NCI-H460 (cell line): ENCODE results near the gene CPTP. TPM values are rescaled to one million over a fixed set of nuclear protein-coding genes. Genes with fewer than 3 reads are reported as not detected.
"Not testable (repeated sequence)": the region's sequence is repeated elsewhere in the genome, so short reads cannot be mapped to it uniquely, and the experiment has no call there.

Source experiments
- DNase-seq: peaks from one replicate; pipeline ENCODE4 v3.0.0-alpha.2; 2016; ENCODE audit warnings: low read depth; ENCODE audit errors: extremely low read depth
- total RNA-seq: library from RNA; depleted of rRNA; stranded (reverse); fragments of >200 nt; shearing (Covaris generic); gene quantifications from 2 replicates; pipeline ENCODE4 v1.2.3, GENCODE V29; 2014

The CPTP gene
- total RNA-seq, 1 experiment from 2014 or later = 12.2 TPM

DNA sequence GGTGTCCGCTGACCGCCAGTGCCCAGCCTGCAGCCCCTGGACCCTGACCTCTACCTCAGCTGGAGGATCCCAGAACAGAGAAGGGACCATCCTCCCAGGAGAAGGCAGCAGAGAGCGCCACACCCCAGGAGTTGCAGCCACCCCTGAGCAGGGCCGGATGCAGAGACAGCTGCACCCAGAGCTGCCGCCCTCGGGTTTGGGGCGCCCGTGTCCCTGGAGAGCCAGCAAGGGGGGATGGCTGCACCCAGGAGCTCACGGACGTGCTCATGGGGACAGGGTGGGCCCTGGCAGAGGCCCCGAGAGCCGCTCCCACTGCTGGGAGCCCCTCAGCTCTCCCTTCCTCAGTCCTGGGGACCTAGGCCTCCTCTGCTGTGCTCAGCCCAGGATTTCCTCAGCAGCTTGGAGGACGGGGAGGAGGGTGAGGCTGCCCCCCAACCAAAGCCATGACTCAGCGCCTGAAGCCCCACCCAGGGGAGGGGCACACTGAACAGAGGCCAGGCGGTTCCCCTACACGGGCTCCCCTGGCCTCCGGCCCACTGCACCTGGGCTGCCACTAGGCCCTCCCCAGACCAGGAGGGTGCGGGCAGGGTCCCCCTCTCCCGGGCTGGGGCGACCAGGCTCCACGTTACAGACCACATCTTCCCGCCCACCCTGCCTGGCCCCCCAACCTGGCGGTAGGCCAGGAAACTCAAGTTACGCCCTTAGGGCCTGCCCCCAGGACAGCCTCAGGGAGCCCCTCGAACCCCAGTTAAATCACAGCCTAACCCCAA lies 19.1 kb upstream of the CPTP start:
- DNase-seq = peak; percentile 32

DNA sequence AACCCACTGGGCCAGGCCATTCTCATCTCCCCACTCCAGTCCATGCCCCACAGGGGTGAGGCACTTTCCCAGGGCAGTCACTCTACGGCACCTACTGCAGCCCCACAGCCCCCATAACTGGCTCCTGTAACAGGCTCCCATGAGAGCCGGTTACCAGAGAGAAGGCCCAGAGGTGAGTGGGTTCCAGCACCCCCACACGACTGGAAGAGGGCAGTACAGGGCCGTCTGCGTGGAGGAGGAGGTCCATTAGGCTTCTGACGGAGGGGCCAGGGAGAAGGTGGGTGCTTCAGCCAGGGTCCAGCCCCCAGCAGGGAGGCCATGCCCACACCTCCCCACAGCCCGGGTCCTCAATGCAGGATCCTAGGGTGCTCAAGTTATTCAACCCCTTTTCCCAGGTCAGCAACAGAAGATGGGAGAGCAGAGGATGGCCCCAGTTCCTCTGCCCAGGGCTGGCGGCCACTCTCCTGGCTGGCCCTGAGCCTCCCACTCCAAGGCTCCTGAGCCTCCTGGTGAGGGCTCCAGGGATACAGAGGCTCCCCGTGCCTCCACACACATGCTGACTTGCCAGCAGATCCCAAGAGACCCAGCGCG lies 18.4 kb upstream of the CPTP start:
- DNase-seq = no peak

DNA sequence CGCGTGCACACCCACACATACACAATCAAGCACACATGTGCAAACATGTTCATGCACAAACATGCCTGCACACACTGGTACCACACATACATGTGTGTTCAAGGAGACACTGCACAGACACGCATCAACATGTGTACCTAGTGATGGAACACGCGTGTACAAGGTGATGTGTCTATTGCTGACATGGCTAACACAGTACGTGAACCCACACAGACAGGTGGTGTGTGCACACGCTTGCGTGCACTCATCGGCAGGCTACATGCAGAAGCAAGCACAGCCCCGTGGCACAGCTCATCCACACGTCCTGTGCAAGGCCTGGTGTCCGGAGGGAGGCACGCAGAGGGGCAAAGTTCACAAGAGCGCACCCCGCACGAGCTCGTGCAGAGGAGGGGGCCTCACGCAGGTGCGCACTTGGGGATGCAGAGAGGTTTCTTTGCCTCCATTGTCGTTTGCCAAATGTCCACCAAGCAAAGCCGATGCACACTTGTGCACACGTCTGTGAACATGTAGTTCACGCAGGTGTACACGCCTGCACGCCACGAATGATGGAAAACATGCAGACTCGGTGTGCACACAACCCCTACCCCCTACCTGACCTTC lies 17.8 kb upstream of the CPTP start:
- no peak for DNase-seq

DNA sequence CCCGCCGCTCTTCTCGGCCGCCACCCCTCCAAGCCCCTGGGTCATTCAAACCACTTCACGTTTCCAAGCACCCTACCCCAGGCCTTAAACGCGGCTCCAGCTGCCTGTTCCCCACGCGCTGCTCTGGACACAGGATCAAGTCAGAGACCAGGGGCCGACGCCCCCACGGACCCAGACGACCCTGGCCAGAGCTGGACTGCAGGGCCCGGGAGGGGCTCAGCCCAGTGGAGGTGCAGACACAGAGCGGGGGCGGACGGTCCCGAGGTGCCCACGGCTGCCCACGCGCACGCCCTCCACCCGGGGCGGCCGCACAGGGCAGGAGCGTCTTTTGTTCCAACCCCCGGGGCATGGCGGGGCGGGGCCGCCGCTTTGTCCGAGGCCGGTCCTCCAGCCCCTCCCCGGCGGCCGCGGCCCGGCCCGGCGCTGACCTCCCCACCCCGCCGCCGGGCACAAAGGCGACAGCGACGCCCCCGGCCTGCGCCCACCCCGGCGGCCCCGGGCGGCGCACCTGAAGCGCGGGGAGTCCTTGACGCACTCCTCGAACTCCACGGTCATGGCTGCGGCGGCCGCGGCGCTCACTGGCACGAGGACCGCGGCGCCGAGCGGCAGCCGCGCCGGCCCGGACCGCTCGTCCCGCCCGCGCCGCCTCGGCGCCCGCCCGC lies 17.2 kb upstream of the CPTP start:
- no peak for DNase-seq

DNA sequence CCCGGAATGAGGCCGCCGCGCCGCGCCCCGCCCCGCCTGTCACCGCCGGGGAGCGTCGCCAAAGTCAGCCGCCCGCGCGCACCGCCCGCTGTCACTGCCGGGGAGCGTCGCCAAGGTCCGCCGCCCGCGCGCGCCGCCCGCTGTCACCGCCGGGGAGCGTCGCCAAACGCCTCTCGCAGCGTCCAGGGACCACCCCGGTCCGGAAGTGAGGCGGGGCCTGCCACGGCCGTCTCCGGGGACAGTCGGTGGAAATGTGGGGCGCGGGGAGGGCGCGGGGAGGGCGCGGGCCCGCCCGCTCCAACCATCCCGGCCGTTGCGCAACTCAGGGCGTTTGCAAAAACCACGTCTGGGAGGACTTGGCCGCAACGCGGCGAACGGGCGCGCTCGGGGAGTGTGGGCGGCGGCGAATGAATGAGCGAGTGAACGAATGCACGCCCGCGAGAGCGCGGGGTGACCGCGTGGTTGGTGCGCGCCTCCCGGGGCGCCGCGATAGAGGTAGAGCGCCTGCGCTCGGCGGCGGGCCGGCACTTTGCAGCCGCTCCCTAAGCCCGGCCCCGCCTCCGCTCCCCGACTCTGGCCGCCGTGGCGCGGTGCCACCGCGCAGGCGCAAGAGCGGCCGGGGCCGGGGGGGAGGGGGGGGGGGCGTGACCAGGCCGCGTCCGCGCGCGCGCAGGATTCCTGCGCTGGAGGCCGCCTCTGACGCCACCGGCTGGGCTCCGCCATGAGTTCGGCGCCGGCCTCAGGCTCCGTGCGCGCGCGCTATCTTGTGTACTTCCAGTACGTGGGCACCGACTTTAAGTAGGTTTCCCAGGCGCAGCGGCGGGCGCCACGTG lies 16.5 kb upstream of the CPTP start, which contains the start of the genes ACAP3 and PUSL1:
ACAP3 (minus strand) TSS at position 8 of the 833 bp plus-strand sequence. CDS start 115 bp downstream, outside the sequence.
PUSL1 (plus strand) TSS at position 675 of the 833 bp plus-strand sequence; CDS start at position 722, 47 bp downstream.
- DNase-seq = peak; percentile 80

DNA sequence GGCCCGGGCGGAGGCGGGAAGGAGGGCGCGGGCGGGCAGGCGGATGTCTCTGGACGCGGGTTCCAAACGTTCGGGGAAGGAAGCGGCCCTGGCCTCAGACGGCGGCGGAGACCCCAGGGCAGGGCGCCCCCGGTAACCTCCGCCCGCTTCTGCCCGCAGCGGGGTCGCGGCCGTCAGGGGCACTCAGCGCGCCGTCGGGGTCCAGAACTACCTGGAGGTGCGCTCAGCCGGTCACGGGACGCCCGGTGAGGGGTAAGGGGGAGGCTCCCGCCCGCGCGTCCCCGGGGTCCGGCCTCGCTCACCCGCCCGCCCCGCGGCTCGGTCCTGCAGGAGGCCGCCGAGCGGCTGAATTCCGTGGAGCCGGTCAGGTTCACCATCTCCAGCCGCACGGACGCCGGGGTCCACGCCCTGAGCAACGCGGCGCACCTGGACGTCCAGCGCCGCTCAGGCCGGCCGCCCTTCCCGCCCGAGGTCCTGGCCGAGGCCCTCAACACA lies 15.8 kb upstream of the CPTP start:
- DNase-seq = no peak

DNA sequence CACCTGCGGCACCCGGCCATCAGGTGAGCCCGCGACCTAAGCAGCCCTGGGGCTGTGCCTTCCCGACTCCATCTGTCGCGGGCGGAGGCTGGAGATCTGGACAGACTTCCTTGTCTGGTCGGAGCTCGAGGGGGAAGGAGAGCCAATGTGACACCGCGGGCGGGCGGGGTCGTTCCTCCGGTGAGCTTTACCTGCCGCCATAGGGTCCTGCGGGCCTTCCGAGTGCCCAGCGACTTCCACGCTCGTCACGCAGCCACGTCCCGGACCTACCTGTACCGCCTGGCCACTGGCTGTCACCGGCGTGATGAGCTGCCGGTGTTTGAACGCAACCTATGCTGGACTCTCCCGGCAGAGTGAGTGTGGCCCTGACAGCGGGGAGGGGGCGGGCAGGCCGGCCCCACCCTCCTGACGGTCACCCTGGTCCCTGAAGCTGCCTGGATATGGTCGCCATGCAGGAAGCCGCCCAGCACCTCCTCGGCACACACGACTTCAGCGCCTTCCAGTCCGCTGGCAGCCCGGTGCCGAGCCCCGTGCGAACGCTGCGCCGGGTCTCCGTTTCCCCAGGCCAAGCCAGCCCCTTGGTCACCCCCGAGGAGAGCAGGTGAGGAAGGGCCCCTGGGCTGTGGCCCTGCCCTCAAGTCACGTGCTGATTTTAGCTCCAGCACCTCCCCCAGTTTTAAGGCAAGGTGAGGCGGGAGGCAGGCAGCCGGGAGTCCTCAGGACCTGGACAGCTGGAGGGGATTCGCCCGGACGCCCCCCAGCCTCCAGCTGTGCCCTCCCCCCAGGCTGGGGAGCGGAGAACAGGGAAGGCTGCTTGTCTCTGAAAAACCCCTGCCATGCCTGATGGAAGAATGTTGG lies 15.1 kb upstream of the CPTP start:
- DNase-seq = no peak

DNA sequence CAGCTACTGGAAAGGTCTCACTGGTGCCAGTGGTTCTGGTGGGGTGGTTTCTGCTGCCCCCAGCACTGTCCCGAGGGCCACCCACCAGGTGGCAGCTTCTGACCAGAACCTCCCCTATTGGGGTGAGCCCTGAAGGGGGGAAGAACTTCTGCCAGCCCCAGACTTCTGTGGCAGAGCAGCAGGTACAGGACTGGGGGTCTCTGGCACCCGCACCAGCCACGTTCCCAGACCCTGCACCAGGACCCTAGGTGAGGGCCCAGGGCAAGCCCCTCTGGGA lies 14.6 kb upstream of the CPTP start:
- DNase-seq = no peak

DNA sequence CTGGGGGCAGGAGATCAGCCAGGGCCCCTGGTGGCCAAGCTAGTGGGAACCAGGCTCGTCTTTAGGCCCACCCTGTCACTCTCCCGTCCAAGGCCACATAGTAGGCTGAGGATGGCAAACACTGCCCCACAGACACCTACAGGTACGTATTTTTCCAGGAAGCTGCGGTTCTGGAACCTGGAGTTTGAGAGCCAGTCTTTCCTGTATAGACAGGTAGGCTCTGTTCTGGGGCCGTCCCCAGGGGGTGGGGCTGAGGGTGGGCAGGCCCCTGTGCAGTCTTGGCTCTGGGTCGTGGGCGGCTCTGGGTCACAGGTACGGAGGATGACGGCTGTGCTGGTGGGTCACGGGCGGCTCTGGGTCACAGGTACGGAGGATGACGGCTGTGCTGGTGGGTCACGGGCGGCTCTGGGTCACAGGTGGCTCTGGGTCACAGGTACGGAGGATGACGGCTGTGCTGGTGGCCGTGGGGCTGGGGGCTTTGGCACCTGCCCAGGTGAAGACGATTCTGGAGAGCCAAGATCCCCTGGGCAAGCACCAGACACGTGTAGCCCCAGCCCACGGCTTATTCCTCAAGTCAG lies 14.0 kb upstream of the CPTP start:
- no peak for DNase-seq

DNA sequence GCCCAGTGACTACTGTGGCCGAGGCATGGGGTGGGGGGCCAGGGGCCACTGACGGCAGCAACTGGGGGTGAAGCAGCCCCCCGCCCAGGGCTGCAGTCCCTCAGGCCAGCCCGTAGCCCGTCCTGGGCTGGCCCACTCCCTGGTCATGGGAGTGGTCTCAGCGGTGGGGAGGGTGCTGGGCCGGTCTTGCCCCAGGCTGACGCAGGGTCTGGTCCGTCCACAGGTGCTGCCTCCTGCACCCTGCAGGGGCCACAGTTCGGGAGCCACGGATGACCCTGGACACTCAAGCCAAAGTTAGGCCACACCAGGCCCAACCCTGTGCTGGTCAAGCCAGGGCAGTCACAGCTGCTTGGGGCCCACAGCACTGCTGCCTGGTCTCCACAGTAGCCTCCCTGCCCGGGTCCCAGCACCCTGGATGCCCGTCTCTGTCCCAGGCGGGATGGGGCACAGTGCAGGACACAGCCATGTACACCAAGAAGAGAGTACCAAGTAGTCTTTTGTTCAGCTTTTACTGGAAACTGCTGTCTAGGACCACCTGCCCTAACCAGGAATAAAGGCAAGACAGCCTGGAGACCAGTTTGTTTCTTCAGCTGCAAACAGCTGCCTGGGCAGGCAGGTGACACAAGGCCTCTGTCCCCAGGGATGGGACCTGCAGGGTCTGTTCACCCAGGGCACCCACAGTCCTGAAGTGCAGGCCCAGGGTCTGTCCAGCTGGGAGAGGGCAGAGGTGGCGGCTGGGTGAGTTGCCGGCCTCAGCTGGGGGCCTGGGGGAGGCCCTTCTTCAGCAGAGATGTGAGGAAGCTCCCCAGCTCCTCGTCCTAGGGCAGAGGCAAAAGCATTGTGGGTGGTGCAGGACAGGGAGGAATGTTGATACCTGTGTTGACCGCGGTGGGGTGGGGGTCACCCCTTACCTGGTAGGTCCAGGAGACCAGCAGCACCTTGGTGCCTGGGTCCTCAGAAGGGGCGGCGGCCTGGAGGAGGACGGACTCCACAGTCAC lies 13.2 kb upstream of the CPTP start:
- DNase-seq = no peak

DNA sequence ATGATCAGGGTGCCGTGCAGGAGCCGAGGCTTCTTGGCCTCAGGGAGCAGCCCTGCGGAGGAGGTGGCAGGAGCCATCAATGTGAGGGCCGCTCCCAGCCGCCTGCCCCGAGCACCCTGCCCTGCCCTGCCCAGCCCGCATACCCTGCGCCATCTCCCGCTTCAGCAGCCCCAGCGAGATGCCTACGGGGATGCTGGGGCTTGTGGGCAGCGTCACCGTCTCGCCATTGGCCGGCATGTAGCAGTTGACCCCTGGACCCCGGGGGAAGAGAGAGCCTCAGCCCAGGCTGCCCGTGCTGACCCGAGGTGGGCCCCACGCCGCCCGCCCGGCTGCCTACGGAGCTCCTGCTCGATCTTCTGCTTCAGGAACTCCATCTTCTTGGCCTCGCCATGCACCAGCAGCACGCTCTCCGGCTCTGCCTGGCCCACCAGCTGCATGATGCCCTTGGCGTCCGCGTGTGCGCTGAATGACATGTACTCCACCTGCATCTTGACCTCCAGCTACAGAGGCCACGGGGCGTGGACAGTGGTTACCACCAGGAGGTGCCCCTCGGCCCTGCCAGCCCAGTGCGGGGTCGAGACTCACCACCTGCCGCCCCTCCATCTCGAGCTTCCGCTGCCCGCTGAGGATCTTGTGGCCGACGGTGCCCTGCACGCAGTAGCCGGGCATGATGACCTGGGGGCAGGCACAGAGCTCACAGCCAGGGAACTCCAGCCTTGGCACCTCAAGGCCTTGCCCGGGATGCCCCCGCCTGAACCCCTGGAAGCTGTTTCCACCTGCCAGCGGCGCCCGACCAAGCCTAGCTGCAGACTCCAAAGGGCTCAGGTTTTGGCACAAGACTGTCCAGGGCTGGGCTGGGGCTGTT lies 11.9 kb upstream of the CPTP start:
- no peak for DNase-seq

DNA sequence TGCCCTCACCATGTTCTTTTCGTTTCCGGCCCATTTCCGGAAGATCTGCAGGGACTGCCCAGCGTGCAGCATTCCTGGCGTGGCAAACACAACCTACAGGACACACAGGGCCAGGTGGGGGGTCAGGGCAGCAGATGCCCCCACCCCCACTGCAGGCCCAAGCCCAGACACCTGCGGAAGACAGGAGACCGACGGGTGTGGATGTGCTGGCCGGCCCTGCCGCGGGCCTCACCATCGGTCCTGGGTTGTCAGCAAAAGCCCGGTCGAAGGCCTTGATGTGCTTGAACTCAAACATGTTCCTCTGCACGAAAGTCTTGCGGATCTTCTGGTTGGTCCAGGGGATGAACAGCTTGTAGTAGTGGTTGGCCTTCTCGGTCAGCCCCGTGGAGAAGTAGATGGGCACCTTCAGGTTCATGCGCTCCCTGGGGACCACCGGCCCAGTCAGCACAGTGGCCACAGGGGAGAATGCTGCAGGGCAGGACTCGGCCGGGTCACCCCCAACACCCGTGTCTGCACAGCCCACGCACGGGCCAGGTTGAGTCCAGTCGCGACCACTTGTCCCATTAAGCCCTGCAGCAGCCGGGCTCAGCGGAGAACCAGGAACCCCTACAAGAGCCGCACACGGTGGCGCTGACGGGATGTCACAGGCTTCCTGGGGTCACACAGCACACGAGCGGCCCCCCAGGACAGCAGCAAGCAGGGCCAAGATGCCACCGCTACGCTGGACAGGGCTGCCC lies 10.9 kb upstream of the CPTP start:
- no peak for DNase-seq

DNA sequence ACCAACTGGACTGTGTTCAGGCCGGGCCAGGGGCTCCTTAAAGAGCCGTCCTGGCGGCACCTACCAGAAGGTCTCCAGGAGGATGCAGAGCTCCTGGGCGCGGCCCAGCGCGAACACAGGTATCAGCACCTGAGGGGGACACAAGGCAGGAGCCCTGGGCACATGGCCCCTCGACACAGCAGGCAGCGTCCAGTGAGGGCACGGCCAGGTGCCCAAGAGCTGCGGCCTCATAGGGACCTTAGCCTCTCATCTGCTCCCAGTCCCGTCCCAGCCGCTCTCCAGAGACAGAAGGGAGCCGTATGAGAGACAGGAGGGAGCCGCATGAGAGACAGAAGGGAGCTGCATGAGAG lies 10.4 kb upstream of the CPTP start:
- no peak for DNase-seq

DNA sequence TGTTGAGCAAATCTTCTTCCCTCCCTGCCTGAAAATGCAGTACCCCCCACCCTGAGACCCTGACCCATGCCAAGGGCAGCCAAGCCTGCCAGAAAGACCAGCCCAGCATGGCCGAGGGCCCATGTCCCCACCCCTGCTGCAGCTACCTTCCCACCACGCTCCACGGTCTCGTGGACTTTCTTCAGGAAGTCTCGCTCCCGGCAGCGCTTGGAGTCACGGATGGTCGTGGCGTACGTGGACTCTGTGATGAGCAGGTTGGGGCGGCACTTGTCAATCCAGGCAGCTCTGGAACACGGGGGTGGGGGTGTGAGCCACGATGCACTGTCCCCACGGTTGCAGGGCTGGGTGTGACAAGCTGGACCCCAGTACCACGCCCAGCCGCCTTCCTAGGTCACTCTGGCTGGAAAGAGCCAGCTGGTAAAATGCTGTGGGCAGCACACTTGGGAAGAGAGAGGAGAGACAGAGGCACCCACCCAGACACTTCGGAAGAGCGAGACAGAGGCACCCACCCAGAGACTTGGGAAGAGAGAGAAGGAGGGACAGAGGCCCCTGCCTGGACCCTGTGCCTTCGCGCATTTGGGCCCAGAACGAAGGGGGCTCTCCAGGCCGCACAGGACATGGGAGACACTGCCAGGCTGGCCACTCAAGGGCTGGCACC lies 9.8 kb upstream of the CPTP start:
- no peak for DNase-seq

DNA sequence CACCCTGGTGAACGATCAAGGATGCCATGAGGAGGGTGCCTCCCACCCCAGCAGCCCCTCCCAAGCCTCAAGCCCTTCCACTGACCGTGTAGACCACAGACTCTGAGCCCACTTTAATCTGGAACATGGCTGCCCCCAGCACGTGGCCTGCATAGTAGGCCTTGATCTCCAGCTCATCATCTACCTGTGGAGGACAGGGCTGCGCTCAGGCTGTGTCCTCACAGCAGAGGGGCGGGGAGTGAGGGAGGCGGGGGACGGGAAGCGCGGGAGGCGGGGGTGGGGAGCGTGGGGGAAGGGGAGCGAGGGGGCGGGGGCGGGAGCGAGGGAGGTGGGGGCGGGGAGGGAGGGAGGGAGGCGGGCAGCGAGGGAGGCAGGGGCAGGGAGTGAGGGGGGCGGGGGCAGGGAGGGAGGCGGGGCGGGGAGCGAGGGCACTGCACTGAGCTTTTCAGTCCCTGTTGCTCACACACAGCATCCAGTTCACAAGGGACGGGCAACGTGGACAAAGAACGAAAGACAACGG lies 9.1 kb upstream of the CPTP start:
- DNase-seq = no peak

DNA sequence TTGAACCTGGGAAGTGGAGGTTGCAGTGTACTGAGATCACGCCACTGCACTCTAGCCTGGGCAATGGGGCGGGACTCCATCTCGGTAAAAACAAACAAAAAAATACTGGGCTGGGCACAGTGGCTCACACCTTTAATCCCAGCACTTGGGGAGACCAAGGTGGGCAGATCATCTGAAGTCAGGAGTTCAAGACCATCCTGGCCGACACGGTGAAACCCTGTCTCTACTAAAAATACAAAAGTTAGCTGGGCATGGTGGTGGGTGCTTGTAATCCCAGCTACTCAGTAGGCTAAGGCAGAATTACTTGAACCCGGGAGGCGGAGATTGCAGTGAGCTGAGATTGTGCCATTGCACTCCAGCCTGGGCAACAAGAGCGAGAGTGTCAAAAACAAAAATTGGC lies 8.4 kb upstream of the CPTP start:
- DNase-seq = not testable (repeated sequence)
